ENCODE results near the gene CBX2. TPM values are rescaled to one million over a fixed set of nuclear protein-coding genes. Genes with fewer than 3 reads are reported as not detected.

CBX2 gene
- total RNA-seq, 1 donor from 2014 or later = 5.7 TPM

DNA sequence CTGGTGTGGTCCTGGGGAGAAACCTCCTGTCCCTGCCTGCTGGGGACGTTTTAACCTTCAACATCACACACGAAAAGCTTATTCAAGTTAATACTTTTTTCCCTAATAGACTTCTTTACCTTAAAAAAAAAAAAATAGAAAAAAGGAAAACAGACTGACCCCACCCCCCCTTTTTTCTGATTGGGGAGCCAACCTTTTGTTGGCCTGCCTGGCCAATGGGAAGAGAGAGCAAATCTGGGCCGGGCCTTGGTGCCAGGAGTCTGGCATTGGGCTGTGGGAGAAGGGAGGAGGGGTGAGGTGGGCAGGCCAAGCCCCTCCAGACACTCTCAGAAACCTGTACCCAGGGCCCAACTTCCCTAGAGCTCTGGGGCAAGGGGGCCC is 16.0 kb downstream of the CBX2 start:
- no peak overlapping the region for H3K27ac ChIP-seq (ENCODE audit: low read depth, low read length)
- peaks cover 56 to 64% (median 63%) of the 10 kb centered on the region in 3 donors for H3K27me3 ChIP-seq (ENCODE audit: control insufficient read depth in 3 of 3, insufficient read depth in 3 of 3, low read length in 3 of 3)
- H3K4me3 ChIP-seq (ENCODE audit: low read length in 3 of 3) = no peak overlapping the region
- H3K4me1 ChIP-seq (ENCODE audit: control insufficient read depth in 3 of 3, insufficient read depth in 3 of 3, low read length in 3 of 3) = peaks cover 27 to 35% (median 33%) of the 10 kb centered on the region in 3 donors
- H3K9ac ChIP-seq (ENCODE audit: low read depth in 1 of 3, low read length in 3 of 3) = no peak overlapping the region
- peaks cover 0 to 2% (median 0%) of the 10 kb centered on the region in 3 donors for H3K36me3 ChIP-seq (ENCODE audit: control insufficient read depth in 3 of 3, insufficient read depth in 3 of 3, low read length in 3 of 3)
- H3K9me3 ChIP-seq (ENCODE audit: control insufficient read depth in 3 of 3, low read length in 3 of 3) = no peaks in the 10 kb centered on the region

DNA sequence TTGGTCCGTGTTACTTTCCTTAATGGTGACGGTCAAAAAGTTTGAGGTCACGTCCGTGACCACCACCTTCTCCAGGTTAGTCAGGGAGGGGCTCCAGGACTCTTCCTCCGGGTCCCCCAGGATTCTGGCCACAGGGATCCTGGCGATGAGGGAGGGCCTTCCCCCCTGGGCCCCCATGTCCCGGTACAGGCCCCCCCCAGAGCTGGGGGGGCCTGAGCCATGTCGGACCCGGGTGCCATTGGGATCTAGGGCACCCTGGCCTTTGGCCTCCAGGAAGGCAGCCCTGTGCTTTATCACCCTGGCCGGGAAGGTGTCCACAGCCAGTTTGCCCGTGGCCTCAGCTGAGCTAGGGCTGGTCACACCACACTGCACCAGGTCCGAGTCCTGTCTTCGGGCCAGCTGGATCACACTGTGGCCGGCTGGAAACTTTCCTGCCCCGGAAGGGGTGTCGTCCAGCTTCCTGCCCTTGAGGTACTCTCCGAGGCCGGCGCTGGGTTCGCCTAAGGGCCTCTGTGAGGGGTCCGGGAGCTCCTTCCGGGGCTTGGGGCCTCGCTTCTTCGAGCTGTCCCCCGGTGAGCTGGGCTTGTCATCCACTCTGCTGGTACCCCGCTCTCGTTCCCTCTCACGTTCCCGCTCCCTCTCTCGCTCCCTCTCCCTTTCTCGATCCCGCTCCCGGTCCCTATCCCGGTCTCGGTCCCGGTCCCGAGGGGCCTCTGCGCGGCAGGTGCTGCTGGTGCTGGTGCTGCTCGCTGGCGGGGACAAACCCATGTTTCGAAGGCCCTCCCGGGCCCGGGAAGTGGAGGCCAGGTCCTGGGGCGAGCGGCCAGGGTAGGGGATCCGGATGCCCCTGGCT is 16.9 kb downstream of the CBX2 start:
- no peak overlapping the region for H3K9ac ChIP-seq (ENCODE audit: low read depth in 1 of 3, low read length in 3 of 3)
- H3K4me1 ChIP-seq (ENCODE audit: control insufficient read depth in 3 of 3, insufficient read depth in 3 of 3, low read length in 3 of 3) = peaks cover 33 to 42% (median 34%) of the 10 kb centered on the region in 3 donors
- no peaks in the 10 kb centered on the region for H3K9me3 ChIP-seq (ENCODE audit: control insufficient read depth in 3 of 3, low read length in 3 of 3)
- no peak overlapping the region for H3K27ac ChIP-seq (ENCODE audit: low read depth, low read length)
- H3K36me3 ChIP-seq (ENCODE audit: control insufficient read depth in 3 of 3, insufficient read depth in 3 of 3, low read length in 3 of 3) = peaks cover 0 to 2% (median 0%) of the 10 kb centered on the region in 3 donors
- H3K27me3 ChIP-seq (ENCODE audit: control insufficient read depth in 3 of 3, insufficient read depth in 3 of 3, low read length in 3 of 3) = peaks cover 56 to 64% (median 63%) of the 10 kb centered on the region in 3 donors
- H3K4me3 ChIP-seq (ENCODE audit: low read length in 3 of 3) = no peak overlapping the region

DNA sequence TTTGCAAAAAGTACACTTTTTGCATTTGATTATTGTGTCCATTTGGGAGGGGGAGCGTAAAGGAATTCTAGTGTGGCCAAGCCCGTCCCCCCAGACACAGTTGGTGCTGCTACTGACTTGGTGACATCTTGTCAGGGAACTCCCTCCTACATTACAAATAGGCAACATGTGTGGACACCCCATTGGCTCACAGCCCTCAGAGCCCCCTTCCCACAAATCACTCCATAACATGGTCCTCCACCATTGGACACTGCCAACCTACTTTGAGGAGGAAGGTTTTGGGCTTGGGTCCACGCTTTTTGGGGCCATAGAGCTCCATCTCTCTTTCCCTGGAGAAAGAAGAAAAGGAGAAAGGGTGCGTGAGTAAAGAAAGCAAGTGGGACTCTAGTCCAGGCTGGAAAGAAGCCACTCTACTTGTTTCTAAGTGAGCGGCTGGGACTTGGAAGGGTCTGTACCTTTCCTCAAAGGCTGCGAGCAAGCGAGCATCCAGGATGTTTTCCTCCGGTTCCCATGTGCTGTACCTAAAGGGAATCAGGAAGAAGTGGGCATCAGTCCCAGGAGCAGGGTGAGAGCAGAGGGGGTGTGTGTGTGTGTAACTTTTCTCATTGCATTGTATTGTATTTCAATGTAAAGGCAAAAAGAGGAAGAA is 18.0 kb downstream of the CBX2 start:
- Histone ChIP-seq H3K9ac (ENCODE audit: low read depth in 1 of 3, low read length in 3 of 3) (peak overlapping the region in 1 of 3 donors; percentile 88), H3K36me3 (ENCODE audit: control insufficient read depth in 3 of 3, insufficient read depth in 3 of 3, low read length in 3 of 3) (peaks cover 0 to 2% (median 0%) of the 10 kb centered on the region in 3 donors), H3K27ac (ENCODE audit: low read depth, low read length) (no peak overlapping the region), H3K4me1 (ENCODE audit: control insufficient read depth in 3 of 3, insufficient read depth in 3 of 3, low read length in 3 of 3) (peaks cover 39 to 46% (median 45%) of the 10 kb centered on the region in 3 donors), H3K27me3 (ENCODE audit: control insufficient read depth in 3 of 3, insufficient read depth in 3 of 3, low read length in 3 of 3) (peaks cover 56 to 64% (median 63%) of the 10 kb centered on the region in 3 donors), H3K4me3 (ENCODE audit: low read length in 3 of 3) (peak overlapping the region; percentile 79 to 84 (median 83)), H3K9me3 (ENCODE audit: control insufficient read depth in 3 of 3, low read length in 3 of 3) (no peaks in the 10 kb centered on the region)

DNA sequence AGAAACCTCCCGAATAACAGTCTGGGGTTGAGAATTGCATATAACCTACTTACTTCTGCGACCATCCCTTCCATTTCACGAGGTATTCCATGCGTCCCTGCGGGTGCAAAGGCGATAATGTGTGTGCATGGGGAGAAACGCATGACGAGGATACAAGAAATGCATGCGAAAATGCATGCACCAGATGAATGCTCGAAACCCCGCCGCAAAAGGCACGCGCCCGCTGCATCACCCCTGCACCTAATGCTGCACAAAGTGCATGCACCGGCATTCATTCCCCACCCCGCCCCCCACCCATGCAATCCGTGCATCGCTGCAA is 18.5 kb downstream of the CBX2 start:
- Histone ChIP-seq H3K4me1 (ENCODE audit: control insufficient read depth in 3 of 3, insufficient read depth in 3 of 3, low read length in 3 of 3) (peaks cover 42 to 45% (median 45%) of the 10 kb centered on the region in 3 donors), H3K36me3 (ENCODE audit: control insufficient read depth in 3 of 3, insufficient read depth in 3 of 3, low read length in 3 of 3) (peaks cover 0 to 2% (median 0%) of the 10 kb centered on the region in 3 donors), H3K4me3 (ENCODE audit: low read length in 3 of 3) (peak overlapping the region; percentile 79 to 84 (median 83)), H3K9ac (ENCODE audit: low read depth in 1 of 3, low read length in 3 of 3) (peak overlapping the region; percentile 79 to 88 (median 85)), H3K27ac (ENCODE audit: low read depth, low read length) (peak overlapping the region; percentile 70), H3K9me3 (ENCODE audit: control insufficient read depth in 3 of 3, low read length in 3 of 3) (no peaks in the 10 kb centered on the region), H3K27me3 (ENCODE audit: control insufficient read depth in 3 of 3, insufficient read depth in 3 of 3, low read length in 3 of 3) (peaks cover 56 to 64% (median 63%) of the 10 kb centered on the region in 3 donors)

DNA sequence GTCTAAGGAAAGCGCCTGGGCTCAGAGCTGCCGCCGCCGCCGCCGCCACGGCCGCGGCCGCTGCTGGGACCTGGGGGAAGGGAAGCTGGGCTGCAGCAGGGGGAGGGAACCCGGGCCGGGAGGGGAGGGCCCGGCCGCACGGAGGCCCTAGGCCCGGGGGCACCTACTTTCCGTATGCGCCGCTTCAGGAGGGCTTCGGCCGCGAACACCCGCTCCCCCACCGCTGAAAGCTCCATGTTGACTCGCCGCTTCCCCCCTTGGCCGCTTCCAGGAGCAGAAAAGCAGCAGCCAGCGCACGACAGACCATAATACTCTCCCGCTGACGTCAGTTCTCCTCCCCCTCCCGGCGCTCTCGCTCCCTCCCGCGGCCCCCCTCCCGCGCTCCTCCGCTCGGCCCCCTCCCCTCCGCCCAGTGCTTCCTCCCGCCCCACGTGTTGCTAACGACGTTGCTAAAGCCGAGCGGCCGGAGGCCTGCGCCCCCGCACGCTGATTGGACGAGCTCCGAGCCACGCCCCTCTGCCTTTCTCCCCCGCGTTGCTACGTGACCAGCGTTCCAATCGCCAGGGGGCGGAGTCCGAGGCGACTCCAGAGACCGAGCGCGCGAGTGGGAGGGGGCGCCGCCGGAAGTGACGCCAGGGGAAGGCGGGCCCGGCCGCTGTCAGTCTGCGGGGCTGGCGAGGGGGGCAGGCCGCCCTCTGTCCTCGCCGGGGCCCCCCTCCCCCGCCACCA is 19.0 kb downstream of the CBX2 start, which contains the start of gene CBX8:
TSS of gene CBX8 (minus strand) at position 315 of the 729 bp plus-strand sequence. CDS start at position 236, 79 bp downstream.
- Histone ChIP-seq H3K27me3 (ENCODE audit: control insufficient read depth in 3 of 3, insufficient read depth in 3 of 3, low read length in 3 of 3) (peaks cover 56 to 64% (median 63%) of the 10 kb centered on the region in 3 donors), H3K4me3 (ENCODE audit: low read length in 3 of 3) (peak within 1 kb of the TSS; percentile 79 to 84 (median 83)), H3K9me3 (ENCODE audit: control insufficient read depth in 3 of 3, low read length in 3 of 3) (no peaks in the 10 kb centered on the region), H3K36me3 (ENCODE audit: control insufficient read depth in 3 of 3, insufficient read depth in 3 of 3, low read length in 3 of 3) (peaks cover 0 to 2% (median 0%) of the 10 kb centered on the region in 3 donors), H3K9ac (ENCODE audit: low read depth in 1 of 3, low read length in 3 of 3) (peak within 1 kb of the TSS; percentile 79 to 88 (median 85)), H3K4me1 (ENCODE audit: control insufficient read depth in 3 of 3, insufficient read depth in 3 of 3, low read length in 3 of 3) (peaks cover 42 to 45% (median 45%) of the 10 kb centered on the region in 3 donors), H3K27ac (ENCODE audit: low read depth, low read length) (peak within 1 kb of the TSS; percentile 70)

DNA sequence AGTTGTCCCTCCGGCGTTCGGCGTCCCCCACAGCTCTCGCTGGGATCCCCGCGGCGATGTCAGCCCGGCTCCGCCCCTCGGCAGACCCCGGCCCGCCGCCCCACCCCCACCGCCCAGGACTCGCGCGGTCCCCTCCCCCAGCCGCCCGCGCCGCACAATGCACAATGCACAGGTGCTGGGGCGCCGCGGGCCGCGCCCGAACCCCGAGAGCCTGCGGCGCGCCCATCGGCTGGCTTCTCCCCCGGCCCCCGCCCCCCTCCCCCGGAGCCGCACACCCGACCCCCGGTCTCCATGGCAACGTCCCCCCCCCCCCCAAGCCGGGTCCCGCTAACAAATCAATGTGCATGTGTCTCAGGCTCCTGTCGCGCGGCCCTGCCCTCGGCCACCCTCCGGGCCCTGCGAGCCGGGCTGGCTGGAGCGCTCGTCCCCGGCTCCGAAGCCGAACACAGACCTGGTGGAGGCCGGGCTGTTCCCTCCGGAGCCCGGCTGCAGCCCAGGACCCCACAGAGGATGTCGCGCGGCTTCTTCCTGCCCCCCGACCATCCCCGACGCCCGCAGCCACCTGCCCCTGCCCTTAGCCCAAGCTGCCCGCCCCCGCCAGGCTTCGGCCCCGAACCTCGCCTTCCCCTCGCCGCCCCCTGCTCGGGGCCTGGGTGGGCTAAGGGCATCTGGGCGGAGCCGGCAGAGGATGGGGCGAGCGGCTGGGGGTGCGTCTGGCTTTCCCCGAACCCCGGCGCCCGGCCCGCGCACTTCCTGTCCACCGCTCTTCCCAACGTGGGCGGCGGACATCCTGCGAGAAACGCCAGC is 19.7 kb downstream of the CBX2 start:
- H3K4me3 ChIP-seq (ENCODE audit: low read length in 3 of 3) = peak overlapping the region in 2 of 3 donors; percentile 63 to 84
- peaks cover 58 to 67% (median 64%) of the 10 kb centered on the region in 3 donors for H3K27me3 ChIP-seq (ENCODE audit: control insufficient read depth in 3 of 3, insufficient read depth in 3 of 3, low read length in 3 of 3)
- peaks cover 0 to 2% (median 0%) of the 10 kb centered on the region in 3 donors for H3K36me3 ChIP-seq (ENCODE audit: control insufficient read depth in 3 of 3, insufficient read depth in 3 of 3, low read length in 3 of 3)
- peak overlapping the region in 2 of 3 donors; percentile 23 to 25 for H3K9ac ChIP-seq (ENCODE audit: low read depth in 1 of 3, low read length in 3 of 3)
- H3K9me3 ChIP-seq (ENCODE audit: control insufficient read depth in 3 of 3, low read length in 3 of 3) = no peaks in the 10 kb centered on the region
- H3K4me1 ChIP-seq (ENCODE audit: control insufficient read depth in 3 of 3, insufficient read depth in 3 of 3, low read length in 3 of 3) = peaks cover 44 to 52% (median 49%) of the 10 kb centered on the region in 3 donors
- H3K27ac ChIP-seq (ENCODE audit: low read depth, low read length) = no peak overlapping the region

DNA sequence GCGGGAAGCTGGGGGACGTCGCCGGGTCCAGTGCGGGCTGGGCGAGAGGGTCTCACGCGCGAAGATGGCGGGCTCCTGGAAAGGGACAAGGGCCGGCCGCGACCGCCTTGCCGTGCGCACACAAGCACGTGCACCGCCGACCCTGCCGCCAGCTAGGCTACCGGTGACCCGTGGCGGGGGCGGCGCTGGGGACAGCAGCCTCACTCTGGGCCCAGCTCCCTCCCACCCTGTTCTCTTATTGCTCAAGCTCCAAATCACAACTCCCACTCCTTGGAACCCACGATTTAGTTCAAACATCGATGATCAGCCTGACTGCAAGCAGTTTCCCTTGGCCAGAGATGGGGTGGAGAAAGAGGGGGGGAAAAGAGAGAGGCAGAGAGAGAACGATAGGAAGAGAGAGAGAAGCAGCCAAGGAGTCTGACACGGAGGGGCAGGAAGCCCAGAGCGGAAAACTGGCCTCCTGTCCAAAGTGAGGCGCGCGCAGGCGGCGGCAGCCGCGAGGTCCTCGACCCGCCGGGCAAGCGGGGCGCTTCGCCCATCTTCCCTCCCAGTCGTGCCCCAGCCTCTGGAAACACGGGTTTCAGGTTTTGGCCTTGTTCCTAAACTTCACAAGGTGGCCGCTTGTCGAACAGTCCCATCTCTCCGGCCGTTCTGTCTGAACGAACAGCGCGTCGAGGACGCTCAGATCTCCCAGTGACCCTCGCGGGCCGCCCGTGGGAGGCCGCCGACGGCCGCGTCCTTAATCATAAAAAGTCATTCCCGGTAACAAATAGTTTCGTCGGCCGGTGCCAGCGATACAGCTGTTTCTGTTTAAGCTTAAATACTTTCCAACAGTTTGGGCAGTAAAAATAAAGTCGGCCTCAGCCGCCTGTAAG is 20.6 kb downstream of the CBX2 start:
- Histone ChIP-seq H3K27ac (ENCODE audit: low read depth, low read length) (no peak overlapping the region), H3K4me1 (ENCODE audit: control insufficient read depth in 3 of 3, insufficient read depth in 3 of 3, low read length in 3 of 3) (peaks cover 41 to 49% (median 44%) of the 10 kb centered on the region in 3 donors), H3K9ac (ENCODE audit: low read depth in 1 of 3, low read length in 3 of 3) (peak overlapping the region in 1 of 3 donors; percentile 23), H3K4me3 (ENCODE audit: low read length in 3 of 3) (peak overlapping the region in 1 of 3 donors; percentile 84), H3K27me3 (ENCODE audit: control insufficient read depth in 3 of 3, insufficient read depth in 3 of 3, low read length in 3 of 3) (peaks cover 59 to 68% (median 65%) of the 10 kb centered on the region in 3 donors), H3K9me3 (ENCODE audit: control insufficient read depth in 3 of 3, low read length in 3 of 3) (no peaks in the 10 kb centered on the region), H3K36me3 (ENCODE audit: control insufficient read depth in 3 of 3, insufficient read depth in 3 of 3, low read length in 3 of 3) (peaks cover 0 to 2% (median 0%) of the 10 kb centered on the region in 3 donors)

DNA sequence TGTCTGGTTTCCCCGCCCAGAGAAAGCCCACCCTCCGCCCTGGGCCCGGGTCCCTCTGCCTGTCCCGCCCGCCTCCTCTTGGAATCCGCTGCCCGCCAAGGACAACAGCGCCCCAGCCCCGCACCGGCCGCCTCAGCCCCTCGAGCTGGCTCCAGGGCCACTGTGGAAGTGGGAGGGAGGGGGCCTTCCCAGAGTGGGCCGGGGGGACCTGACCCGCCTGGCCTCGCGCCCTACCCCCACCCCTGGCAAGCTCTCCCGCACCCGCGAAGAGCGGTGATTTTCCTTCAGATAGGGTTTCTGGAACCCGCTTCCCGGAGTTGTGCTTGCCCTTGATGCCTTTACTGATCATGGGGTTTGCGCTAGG is 21.2 kb downstream of the CBX2 start:
- Histone ChIP-seq H3K9me3 (ENCODE audit: control insufficient read depth in 3 of 3, low read length in 3 of 3) (no peaks in the 10 kb centered on the region), H3K4me3 (ENCODE audit: low read length in 3 of 3) (peak overlapping the region in 1 of 3 donors; percentile 29), H3K4me1 (ENCODE audit: control insufficient read depth in 3 of 3, insufficient read depth in 3 of 3, low read length in 3 of 3) (peaks cover 39 to 49% (median 45%) of the 10 kb centered on the region in 3 donors), H3K27ac (ENCODE audit: low read depth, low read length) (no peak overlapping the region), H3K36me3 (ENCODE audit: control insufficient read depth in 3 of 3, insufficient read depth in 3 of 3, low read length in 3 of 3) (peaks cover 0 to 2% (median 0%) of the 10 kb centered on the region in 3 donors), H3K27me3 (ENCODE audit: control insufficient read depth in 3 of 3, insufficient read depth in 3 of 3, low read length in 3 of 3) (peaks cover 61 to 68% (median 65%) of the 10 kb centered on the region in 3 donors), H3K9ac (ENCODE audit: low read depth in 1 of 3, low read length in 3 of 3) (no peak overlapping the region)

Measured in skeletal muscle tissue (tissue), 4 donors.